Endothelial cell of umbilical vein (primary cell): Measurements from ENCODE around the gene ACOX1. TPM values are rescaled to one million over a fixed set of nuclear protein-coding genes. Genes with fewer than 3 reads are reported as not detected.

Experiments
- BruUV-seq: library from RNA; stranded (reverse); fragments of 400-500 nt; replicated peaks from 2 replicates; lab custom pipeline; 2021; lab: Mats Ljungman, UMichigan
- CTCF ChIA-PET: fragments of 300-600, 350-600 bp; sonication (Branson Sonifier 250); formaldehyde crosslinking; loops from one replicate; lab custom pipeline; 2021; ENCODE audit warnings: antibody characterized with exemption, inconsistent platforms; lab: Charles Lee
- POLR2A ChIA-PET: fragments of 300-600, 350-600 bp; sonication (Branson Sonifier 250); formaldehyde crosslinking; loops from one replicate; lab custom pipeline; 2021; ENCODE audit warnings: antibody characterized with exemption, inconsistent platforms; lab: Charles Lee
- DNase-seq: peaks from one replicate; pipeline ENCODE4 v3.0.0-alpha.2; 2011; ENCODE audit warnings: low read depth, low spot score
- FAIRE-seq: peaks from 2 replicates; lab custom pipeline; 2011; peaks lifted over from hg19 to GRCh38; lab: Jason Lieb, UNC
- H2AFZ ChIP-seq: 2 replicates; pipeline ENCODE4 v1.6.0; 2012; ENCODE audit warnings: low read depth, low read length, control low read depth, inconsistent platforms
- H3K27ac ChIP-seq: 2 replicates; pipeline ENCODE4 v1.5.1; 2011; ENCODE audit warnings: low read depth, mild to moderate bottlenecking, control low read depth, low read length, moderate library complexity; ENCODE audit not compliant: insufficient read depth
- H3K27me3 ChIP-seq, 2 experiments: 2 replicates each; pipeline versions ENCODE4 v1.6.0 to v1.6.1; 2011; ENCODE audit warnings: low read length in 2 of 2, mixed read lengths in 1 of 2; ENCODE audit not compliant: control insufficient read depth in 2 of 2, insufficient read depth in 2 of 2
- H3K36me3 ChIP-seq, 2 experiments: 2 replicates in 1 of 2; 3 replicates in 1 of 2; pipeline ENCODE4 v1.5.1; 2011; ENCODE audit warnings: low read length in 2 of 2, mild to moderate bottlenecking in 1 of 2, moderate library complexity in 1 of 2; ENCODE audit not compliant: control insufficient read depth in 2 of 2, insufficient read depth in 2 of 2; ENCODE audit errors: extremely low read depth in 1 of 2
- H3K4me1 ChIP-seq: 3 replicates; pipeline ENCODE4 v1.5.1; 2011; ENCODE audit warnings: mild to moderate bottlenecking, low read length; ENCODE audit not compliant: control insufficient read depth, insufficient read depth; ENCODE audit errors: extremely low read depth
- H3K4me2 ChIP-seq: 2 replicates; pipeline ENCODE4 v1.6.1; 2011; ENCODE audit warnings: low read length, control low read depth, mixed read lengths; ENCODE audit not compliant: insufficient read depth
- H3K4me3 ChIP-seq, 3 experiments: fragments of 200-600 bp in 1 of 3; sonication (generic), shearing (Covaris generic) in 1 of 3; replicated peaks in 1 of 3; 2 replicates each; pipeline ENCODE4 v1.5.1; 2011 to 2016; ENCODE audit warnings: control low read depth in 3 of 3, low read length in 3 of 3, mild to moderate bottlenecking in 2 of 3, inconsistent platforms in 1 of 3, low read depth in 1 of 3, moderate library complexity in 1 of 3; ENCODE audit not compliant: insufficient read depth in 1 of 3
- H3K79me2 ChIP-seq: 2 replicates; pipeline ENCODE4 v1.6.0; 2012; ENCODE audit warnings: low read length, inconsistent platforms; ENCODE audit not compliant: control insufficient read depth, insufficient read depth
- H3K9ac ChIP-seq: replicated peaks from 2 replicates; pipeline ENCODE3; 2011; ENCODE audit warnings: low read length, control low read depth; ENCODE audit not compliant: insufficient read depth; ENCODE audit errors: extremely low read depth
- H3K9me1 ChIP-seq: replicated peaks from 3 replicates; pipeline ENCODE4 v1.6.0; 2011; ENCODE audit warnings: mild to moderate bottlenecking, low read length; ENCODE audit not compliant: control insufficient read depth, insufficient read depth; ENCODE audit errors: extremely low read depth
- H3K9me3 ChIP-seq: replicated peaks from 2 replicates; pipeline ENCODE4 v1.5.1; 2012; ENCODE audit warnings: low read length, inconsistent platforms; ENCODE audit not compliant: control insufficient read depth, insufficient read depth
- H4K20me1 ChIP-seq: replicated peaks from 2 replicates; pipeline ENCODE3; 2011; ENCODE audit warnings: mild to moderate bottlenecking, low read length; ENCODE audit not compliant: control insufficient read depth, insufficient read depth; ENCODE audit errors: extremely low read depth
- EZH2 ChIP-seq: IDR thresholded peaks from 2 replicates; pipeline ENCODE4 v1.6.1; 2012; ENCODE audit warnings: borderline replicate concordance, low read depth, mild to moderate bottlenecking, moderate library complexity, low read length, inconsistent platforms; ENCODE audit not compliant: severe bottlenecking
- FOS ChIP-seq: IDR thresholded peaks from 2 replicates; pipeline ENCODE4 v1.6.1; 2011; ENCODE audit warnings: mild to moderate bottlenecking, low read length, moderate library complexity, borderline replicate concordance; ENCODE audit not compliant: insufficient read depth
- GATA2 ChIP-seq: IDR thresholded peaks from 2 replicates; pipeline ENCODE4 v1.7.0; 2011; ENCODE audit warnings: low read depth, mild to moderate bottlenecking, moderate library complexity, mixed read lengths, low read length; ENCODE audit not compliant: insufficient read length, insufficient read depth
- JUN ChIP-seq: IDR thresholded peaks from 2 replicates; pipeline ENCODE4 v1.6.1; 2011; ENCODE audit warnings: borderline replicate concordance, low read depth; ENCODE audit not compliant: insufficient read length, insufficient read depth
- MYC ChIP-seq: IDR thresholded peaks from one replicate; pipeline ENCODE4 v1.6.1; 2011; ENCODE audit warnings: mild to moderate bottlenecking, low read depth, low read length
- POLR2A ChIP-seq: IDR thresholded peaks from 2 replicates; pipeline ENCODE4 v1.6.1; 2012; ENCODE audit warnings: low read depth, mild to moderate bottlenecking, control low read depth, low read length
- POLR2AphosphoS5 ChIP-seq: IDR thresholded peaks from 2 replicates; pipeline ENCODE4 v1.6.1; 2012; ENCODE audit warnings: low read depth, mild to moderate bottlenecking, control low read depth, low read length, moderate library complexity; ENCODE audit not compliant: insufficient read depth
- dilution Hi-C: fragments of 300-500 bp; cut with MboI; formaldehyde crosslinking; loops from one replicate; pipeline ENCODE4 v1.15.0; 2019; ENCODE audit warnings: low sequenced_read_pairs; ENCODE audit not compliant: extremely low pct_ligation_motif_present
- intact Hi-C: fragments of 100-400 bp; cut with micrococcal nuclease; formaldehyde crosslinking; loops from one replicate; pipeline ENCODE4 v1.10.0; 2022
- polyA plus RNA-seq, 4 experiments: library from polyadenylated mRNA; depleted of rRNA in 3 of 4; stranded (reverse) in 3 of 4; unstranded in 1 of 4; fragments of >200 nt; gene quantifications; 2 replicates each; pipeline versions ENCODE4 v1.2.1 to v1.2.3, GENCODE V29; 2011 to 2012; ENCODE audit warnings: missing spikeins in 1 of 4
- total RNA-seq: library from RNA; stranded (reverse); gene quantifications from 2 replicates; pipeline ENCODE4 v1.2.3, GENCODE V29; 2021
- TF ChIP-seq, protein P1 (sequence below), 2 donors: IDR thresholded peaks; 1 replicate in 1 of 2; 2 replicates in 1 of 2; pipeline ENCODE4 v1.5.1; 2011; ENCODE audit warnings: low read length in 2 of 2, mild to moderate bottlenecking in 2 of 2, moderate library complexity in 2 of 2, control low read depth in 1 of 2, inconsistent platforms in 1 of 2, low read depth in 1 of 2; ENCODE audit not compliant: insufficient read depth in 1 of 2; ENCODE audit errors: extremely low read depth in 1 of 2
- TF ChIP-seq, protein P2 (sequence below): IDR thresholded peaks from 2 replicates; pipeline ENCODE4 v1.6.1; 2011; ENCODE audit not compliant: insufficient read depth, insufficient read length

The ACOX1 gene
- total and polyA plus RNA-seq, 2 donors (not counting 3 experiments of a cell fraction or from before 2014, with no cell fraction given): 17.9 to 45.1 TPM

DNA sequence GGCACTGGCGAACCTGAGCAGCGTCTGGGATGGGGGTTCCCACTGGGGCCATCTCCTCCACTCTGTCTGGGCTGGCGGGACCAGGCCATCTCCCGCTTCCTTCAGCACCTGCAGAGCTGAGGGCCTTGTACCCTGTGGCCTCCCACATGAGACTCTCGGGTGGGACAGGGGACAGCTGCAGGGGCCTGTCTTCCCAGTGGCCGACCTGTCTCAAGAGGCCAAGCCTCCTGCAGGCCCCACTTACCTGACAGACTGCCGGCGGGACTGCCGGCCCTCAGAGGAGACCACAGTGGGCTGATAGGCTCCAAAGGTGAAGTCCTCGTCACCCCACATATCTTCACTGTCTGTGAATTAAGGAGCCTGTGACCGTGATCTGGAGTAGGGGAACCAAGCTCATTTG is 53.9 kb downstream of the ACOX1 start:
- BruUV-seq: no TSS peak
- no peak overlapping the region for H2AFZ ChIP-seq
- H3K9me1 ChIP-seq: no peaks in the 10 kb centered on the region
- no peaks in the 10 kb centered on the region for H3K36me3 ChIP-seq
- TF ChIP-seq, protein P1, sequence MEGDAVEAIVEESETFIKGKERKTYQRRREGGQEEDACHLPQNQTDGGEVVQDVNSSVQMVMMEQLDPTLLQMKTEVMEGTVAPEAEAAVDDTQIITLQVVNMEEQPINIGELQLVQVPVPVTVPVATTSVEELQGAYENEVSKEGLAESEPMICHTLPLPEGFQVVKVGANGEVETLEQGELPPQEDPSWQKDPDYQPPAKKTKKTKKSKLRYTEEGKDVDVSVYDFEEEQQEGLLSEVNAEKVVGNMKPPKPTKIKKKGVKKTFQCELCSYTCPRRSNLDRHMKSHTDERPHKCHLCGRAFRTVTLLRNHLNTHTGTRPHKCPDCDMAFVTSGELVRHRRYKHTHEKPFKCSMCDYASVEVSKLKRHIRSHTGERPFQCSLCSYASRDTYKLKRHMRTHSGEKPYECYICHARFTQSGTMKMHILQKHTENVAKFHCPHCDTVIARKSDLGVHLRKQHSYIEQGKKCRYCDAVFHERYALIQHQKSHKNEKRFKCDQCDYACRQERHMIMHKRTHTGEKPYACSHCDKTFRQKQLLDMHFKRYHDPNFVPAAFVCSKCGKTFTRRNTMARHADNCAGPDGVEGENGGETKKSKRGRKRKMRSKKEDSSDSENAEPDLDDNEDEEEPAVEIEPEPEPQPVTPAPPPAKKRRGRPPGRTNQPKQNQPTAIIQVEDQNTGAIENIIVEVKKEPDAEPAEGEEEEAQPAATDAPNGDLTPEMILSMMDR (IDR thresholded peaks at IDR 0.05; ENCODE audit: extremely low read depth in 1 of 2, insufficient read depth in 1 of 2, low read depth in 1 of 2, low read length in 2 of 2): no peak
- TF ChIP-seq, protein P2, sequence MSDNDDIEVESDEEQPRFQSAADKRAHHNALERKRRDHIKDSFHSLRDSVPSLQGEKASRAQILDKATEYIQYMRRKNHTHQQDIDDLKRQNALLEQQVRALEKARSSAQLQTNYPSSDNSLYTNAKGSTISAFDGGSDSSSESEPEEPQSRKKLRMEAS: no peak
- no peak for TF ChIP-seq FOS
- no peak for TF ChIP-seq MYC
- no peak for TF ChIP-seq EZH2
- no peak for TF ChIP-seq GATA2
- no peak for TF ChIP-seq JUN
- TF ChIP-seq POLR2A: no peak
- no peak for TF ChIP-seq POLR2AphosphoS5
- no peaks in the 10 kb centered on the region for H3K27me3 ChIP-seq
- H3K79me2 ChIP-seq: no peaks in the 10 kb centered on the region
- intact Hi-C loops: no loop called here
- H3K4me1 ChIP-seq: no peaks in the 10 kb centered on the region
- POLR2A ChIA-PET: no interaction called here
- no peak overlapping the region for H3K9ac ChIP-seq
- no peak overlapping the region for H3K4me2 ChIP-seq
- no peak overlapping the region for H3K4me3 ChIP-seq
- FAIRE-seq (no peak), DNase-seq (no peak)
- CTCF ChIA-PET: interaction anchor here (1.2 to 1.8 kb wide), 3 partner anchors 9 to 76 kb away, joined by 3 to 8 read pairs (median 6); partner anchors contain the start of gene CDK3
- no peak overlapping the region for H3K27ac ChIP-seq
- no peaks in the 10 kb centered on the region for H4K20me1 ChIP-seq
- no peaks in the 10 kb centered on the region for H3K9me3 ChIP-seq
- dilution Hi-C loops: no loop called here
